Measurements from ENCODE around the gene ARL2. TPM values are rescaled to one million over a fixed set of nuclear protein-coding genes. Genes with fewer than 3 reads are reported as not detected.
A peak's percentile ranks its signal among the peaks of the same experiment; 100 is the strongest.

ARL2 gene
- polyA plus RNA-seq, 1 of the 3 experiments (the other 2 are of a cell fraction): 252 TPM

DNA sequence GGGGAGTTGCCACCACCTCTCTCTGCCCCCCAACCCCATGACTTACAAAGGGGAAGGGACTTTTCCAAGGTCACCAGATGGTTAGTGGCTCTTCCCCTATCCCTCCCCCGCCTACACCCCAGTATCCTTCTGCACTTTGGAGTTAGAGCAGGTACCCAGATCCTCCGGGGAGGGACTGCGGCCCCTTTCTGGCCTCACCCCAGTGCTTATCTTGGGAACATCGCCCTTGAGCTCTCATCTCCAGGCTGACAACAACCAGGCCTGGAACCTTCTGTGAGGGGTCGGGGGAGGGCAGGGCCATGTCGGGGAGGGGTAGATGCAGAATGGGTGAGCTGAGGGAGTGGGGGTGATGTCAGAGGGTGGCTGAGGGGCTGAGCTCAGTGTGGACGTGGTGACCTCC is 51.9 kb downstream of the ARL2 start:
- Histone ChIP-seq H3K4me3 (ENCODE audit: low read depth in 2 of 2, low read length in 1 of 2) (no peak overlapping the region), H3K4me2 (no peak overlapping the region), H3K4me1 (ENCODE audit: control insufficient read depth in 1 of 2, insufficient read depth in 2 of 2, low read depth in 1 of 2, low read length in 1 of 2) (no peaks in the 10 kb centered on the region; a peak in 1 of 4 replicates), H3K79me2 (ENCODE audit: insufficient read depth) (no peaks in the 10 kb centered on the region), H4K20me1 (ENCODE audit: insufficient read depth) (no peaks in the 10 kb centered on the region), H3K36me3 (replicated peaks in 1 of 2; ENCODE audit: control insufficient read depth in 1 of 2, insufficient read depth in 2 of 2, low read length in 1 of 2) (no peaks in the 10 kb centered on the region), H3K9me2 (no peaks in the 10 kb centered on the region), H3K27ac (ENCODE audit: low read depth in 2 of 2, low read length in 1 of 2) (no peak overlapping the region), H3K9ac (no peak overlapping the region), H3F3A (replicated peaks; ENCODE audit: insufficient read depth) (no peaks in the 10 kb centered on the region), H3K27me3 (ENCODE audit: insufficient read depth) (no peaks in the 10 kb centered on the region), H2AFZ (ENCODE audit: low read depth) (no peak overlapping the region), H3K9me3 (no peaks in the 10 kb centered on the region)
- no peak for TF ChIP-seq FOSL2 (IDR thresholded peaks at IDR 0.05; ENCODE audit: borderline replicate concordance, low read depth)
- TF ChIP-seq, protein P1, sequence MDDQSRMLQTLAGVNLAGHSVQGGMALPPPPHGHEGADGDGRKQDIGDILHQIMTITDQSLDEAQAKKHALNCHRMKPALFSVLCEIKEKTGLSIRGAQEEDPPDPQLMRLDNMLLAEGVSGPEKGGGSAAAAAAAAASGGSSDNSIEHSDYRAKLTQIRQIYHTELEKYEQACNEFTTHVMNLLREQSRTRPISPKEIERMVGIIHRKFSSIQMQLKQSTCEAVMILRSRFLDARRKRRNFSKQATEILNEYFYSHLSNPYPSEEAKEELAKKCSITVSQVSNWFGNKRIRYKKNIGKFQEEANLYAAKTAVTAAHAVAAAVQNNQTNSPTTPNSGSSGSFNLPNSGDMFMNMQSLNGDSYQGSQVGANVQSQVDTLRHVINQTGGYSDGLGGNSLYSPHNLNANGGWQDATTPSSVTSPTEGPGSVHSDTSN (IDR thresholded peaks at IDR 0.05): no peak
- TF ChIP-seq USF2 (IDR thresholded peaks at IDR 0.05; ENCODE audit: borderline replicate concordance, low read depth, low read length): no peak
- no peak for TF ChIP-seq RFX5 (IDR thresholded peaks at IDR 0.05; ENCODE audit: low read length)
- no peak for TF ChIP-seq CTCF (IDR thresholded peaks at IDR 0.05)
- no peak for TF ChIP-seq MAX (IDR thresholded peaks at IDR 0.05; ENCODE audit: low read depth)
- no peak for TF ChIP-seq MXI1 (IDR thresholded peaks at IDR 0.05; ENCODE audit: low read depth, low read length)
- TF ChIP-seq NFIC (IDR thresholded peaks at IDR 0.05; ENCODE audit: borderline replicate concordance): no peak
- no peak for TF ChIP-seq REST (IDR thresholded peaks at IDR 0.05; ENCODE audit: low read depth, low read length)
- no peak for TF ChIP-seq RXRA (IDR thresholded peaks at IDR 0.05; ENCODE audit: borderline replicate concordance, low read depth)
- TF ChIP-seq POLR2AphosphoS5 (IDR thresholded peaks at IDR 0.05; ENCODE audit: low read depth, low read length): no peak
- no peak for TF ChIP-seq IRF3 (IDR thresholded peaks at IDR 0.05; ENCODE audit: low read depth, low read length)
- no peak for TF ChIP-seq GATA2 (CRISPR knock-in tag; IDR thresholded peaks at IDR 0.05)
- ChIA-PET POLR2A (interaction anchor here (1.0 kb wide), 1 partner anchor 8 kb away, joined by 4 read pairs; no protein-coding TSS in a partner anchor), CTCF (interaction anchor here (0.6 to 1.8 kb wide), 2 partner anchors 28 to 51 kb away, joined by 4 to 9 read pairs; partner anchors contain the start of gene ARL2)
- DNase-seq: peak; percentile 52
- WGBS (ENCODE audit: low lambda C conversion rate): 51% methylated on average over 4 of the region's 7 CpGs
